ENCODE results near the gene POU2F1.
A peak's percentile ranks its signal among the peaks of the same experiment; 100 is the strongest.

The POU2F1 gene

GRCh38 chr1:167423684-167424619 lies 203.3 kb downstream of the POU2F1 start:
- no peak for DNase-seq (ENCODE audit: low spot score)

GRCh38 chr1:167425482-167425881 lies 204.8 kb downstream of the POU2F1 start:
- DNase-seq (ENCODE audit: low spot score) = peak; percentile 42

GRCh38 chr1:167426716-167427115 lies 206.0 kb downstream of the POU2F1 start:
- DNase-seq (ENCODE audit: low spot score) = no peak

- no peak for DNase-seq (ENCODE audit: low spot score)
These were observed 207.2 kb downstream of the POU2F1 start for GRCh38 chr1:167427848-167428247.

DNA sequence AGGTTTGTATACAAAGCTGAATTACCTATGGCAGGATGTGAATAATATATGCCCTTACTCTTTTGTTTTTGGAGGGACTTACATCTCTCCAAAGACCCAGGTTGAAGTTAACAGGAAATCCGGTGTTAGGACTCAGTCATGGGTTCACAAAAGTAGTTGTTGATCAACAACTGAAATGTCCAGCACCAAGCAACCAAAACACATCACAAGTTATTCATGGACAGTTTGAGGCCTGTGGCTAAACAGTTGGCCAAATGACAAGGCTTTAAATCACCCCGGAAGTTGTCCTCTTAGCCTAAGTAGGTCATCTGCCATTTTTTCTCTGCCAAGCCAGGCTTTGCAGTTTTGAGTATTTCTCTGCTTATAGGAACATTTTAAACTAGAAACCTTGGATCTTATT lies 207.7 kb downstream of the POU2F1 start:
- DNase-seq (ENCODE audit: low spot score) = no peak

GRCh38 chr1:167429612-167430011 lies 208.9 kb downstream of the POU2F1 start:
- DNase-seq (ENCODE audit: low spot score) = no peak

GRCh38 chr1:167430134-167430848 lies 209.6 kb downstream of the POU2F1 start:
- DNase-seq (ENCODE audit: low spot score) = peak; percentile 43

DNA sequence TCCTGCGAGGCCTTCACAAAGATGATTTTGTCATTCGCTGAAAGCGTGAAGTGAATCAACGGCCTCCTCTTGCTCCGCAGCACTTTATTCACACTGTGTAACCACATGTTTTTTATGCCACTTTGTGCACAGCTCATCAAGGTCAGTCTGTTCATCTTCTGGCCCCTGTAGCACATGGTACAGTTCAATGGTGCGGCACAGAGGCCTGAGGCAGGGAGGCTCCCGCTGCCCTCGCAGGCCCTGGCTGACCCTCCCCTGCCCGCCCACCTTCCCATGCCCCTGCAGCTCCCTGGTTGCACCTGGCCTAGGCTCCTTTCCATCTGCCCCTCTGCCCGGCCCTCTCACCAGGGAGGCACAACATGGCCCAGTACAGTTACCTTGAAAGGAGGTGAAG lies 210.2 kb downstream of the POU2F1 start:
- peak; percentile 44 for DNase-seq (ENCODE audit: low spot score)

DNA sequence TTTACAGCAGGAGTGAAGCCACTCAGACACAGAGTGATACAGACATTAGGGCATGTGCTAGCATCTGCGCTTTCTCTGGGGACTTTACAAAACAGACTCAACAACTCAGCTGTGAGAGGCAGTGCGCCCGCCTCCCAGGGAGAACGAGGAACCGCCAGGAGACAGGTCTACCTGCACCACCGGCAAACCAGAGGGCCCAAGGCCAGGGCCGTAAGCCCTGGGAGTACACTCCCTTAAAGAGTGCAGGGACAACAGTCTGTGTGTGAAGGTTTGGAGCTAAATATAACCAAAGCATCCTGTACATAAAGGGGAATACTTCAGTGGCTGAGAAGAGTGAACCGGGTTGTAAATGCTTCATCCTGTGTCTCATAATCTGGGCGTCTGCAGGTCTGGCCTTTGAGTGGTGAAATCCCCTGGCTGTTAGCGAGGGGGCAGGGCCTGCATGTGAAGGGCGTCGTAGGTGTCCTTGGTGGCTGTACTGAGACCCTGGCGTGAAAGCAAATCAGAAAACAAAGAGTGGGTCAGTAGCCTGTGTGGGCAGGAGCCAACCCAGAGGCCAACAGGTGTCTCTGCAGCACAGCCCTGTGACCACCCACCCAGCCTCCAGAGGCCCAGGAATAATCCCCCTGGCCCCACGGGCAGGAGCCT lies 210.7 kb downstream of the POU2F1 start:
- DNase-seq (ENCODE audit: low spot score) = peak; percentile 56

DNA sequence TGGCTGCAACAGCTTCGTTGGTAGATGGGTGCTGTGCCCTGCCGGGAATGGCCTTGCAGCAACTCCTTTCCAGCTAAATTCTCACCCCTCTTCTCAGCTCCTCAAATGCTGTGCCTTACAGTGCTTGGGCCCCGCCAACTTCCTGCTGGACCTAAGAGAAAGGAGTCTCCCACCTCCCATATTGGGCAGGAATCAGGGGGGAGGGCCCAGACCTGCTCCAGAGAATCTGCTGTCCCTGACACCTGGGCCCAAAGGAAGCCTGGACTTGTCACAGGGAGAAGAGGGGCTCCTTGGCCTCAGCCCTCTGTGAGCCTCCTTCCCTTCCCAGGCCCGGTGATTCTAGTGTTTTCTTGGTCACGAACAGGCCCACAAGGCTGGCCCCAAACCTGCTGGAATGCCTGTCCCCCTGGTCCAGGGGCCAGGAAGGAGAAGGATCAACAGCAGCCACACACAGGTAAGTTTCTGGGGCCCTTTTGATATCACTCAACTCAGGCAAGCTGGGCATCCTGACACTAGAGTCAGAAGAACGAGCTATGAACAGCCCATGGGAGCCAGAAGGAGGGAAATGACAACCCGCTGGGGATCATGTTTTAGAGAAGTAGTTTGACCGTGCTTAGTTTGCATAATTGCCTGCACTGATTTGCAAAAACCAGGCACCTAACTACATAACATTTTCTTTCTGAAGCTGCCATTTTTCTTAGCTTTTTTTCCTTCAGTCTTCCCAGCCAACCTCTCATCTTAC lies 211.4 kb downstream of the POU2F1 start:
- no peak for DNase-seq (ENCODE audit: low spot score)

DNA sequence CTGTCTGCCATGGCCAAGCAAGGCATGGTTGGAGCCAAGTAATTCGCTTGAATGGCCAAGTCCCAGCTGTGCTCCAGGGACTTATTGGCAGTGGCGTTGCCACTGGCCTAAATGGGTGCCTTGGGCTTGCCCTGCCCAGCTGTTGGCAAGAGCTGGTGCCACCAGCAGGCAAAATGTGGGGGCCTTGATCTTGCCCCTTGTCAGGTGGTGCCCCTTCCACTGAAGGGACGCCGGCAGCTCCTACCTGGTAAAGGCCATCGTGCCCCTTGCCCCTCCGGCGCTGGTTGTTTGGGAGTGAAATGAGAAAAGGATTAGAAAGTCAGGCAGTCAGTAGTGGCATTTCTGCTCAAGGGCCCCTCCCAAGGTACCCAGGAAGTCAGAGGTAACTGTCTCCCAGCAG lies 212.1 kb downstream of the POU2F1 start:
- no peak for DNase-seq (ENCODE audit: low spot score)

DNA sequence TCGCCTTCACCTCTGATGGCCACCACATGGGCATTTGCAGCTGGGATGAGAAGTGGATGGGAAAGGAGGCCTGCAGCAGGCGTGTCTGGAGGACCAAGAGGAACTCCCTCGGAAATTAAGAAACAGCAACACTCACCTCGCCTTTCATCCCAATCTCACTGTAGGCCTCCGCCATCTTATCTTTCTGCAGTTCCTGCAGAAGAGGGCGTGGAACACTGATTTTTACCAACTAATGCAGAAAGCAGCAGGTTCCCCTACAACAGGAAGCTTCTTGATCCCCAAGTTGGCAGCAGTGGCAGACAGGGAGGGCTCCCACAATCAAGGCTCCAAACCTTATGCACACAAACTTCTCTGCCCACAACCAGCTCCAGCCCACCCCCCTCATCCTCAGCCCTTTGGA lies 213.2 kb downstream of the POU2F1 start:
- no peak for DNase-seq (ENCODE audit: low spot score)

DNA sequence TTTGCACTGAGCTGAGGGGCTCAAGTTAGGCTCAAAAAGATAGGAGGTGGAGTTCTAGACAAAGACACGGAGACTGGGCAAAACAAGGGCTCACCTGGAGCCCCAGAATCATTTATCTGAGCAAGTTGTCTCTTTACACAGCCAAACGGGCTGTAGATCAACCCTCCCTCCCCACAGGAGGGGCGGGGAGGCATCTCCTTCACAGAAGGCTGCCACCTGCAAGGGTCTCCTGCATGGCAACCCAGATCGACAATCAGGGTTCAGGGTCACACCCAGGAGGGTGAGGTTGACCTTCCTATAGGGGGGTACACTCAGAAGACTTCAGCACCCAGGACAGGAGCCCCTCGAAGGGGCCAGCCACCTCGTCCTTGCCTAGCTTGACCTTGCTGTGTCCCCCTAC lies 213.6 kb downstream of the POU2F1 start:
- DNase-seq (ENCODE audit: low spot score) = peak; percentile 18

DNA sequence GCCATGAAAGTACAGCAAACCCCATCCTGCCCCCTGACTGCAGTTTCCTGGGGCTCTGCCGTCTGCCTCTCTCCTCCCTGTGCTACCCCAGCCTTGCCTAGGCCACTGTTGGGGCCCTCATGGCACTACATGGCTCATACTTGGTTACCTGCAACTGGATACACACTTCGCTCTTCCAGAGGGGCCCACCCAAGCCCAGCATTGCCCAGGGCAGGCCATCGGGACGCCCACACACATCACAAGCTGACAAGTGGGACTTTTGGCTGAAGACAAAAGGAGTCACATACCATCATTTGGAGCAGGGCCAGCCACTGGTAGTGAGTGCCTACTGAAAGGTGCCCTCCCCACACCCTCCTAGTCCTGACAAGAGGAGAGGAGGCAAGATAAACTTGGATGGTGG lies 214.8 kb downstream of the POU2F1 start:
- peak; percentile 40 for DNase-seq (ENCODE audit: low spot score)

DNA sequence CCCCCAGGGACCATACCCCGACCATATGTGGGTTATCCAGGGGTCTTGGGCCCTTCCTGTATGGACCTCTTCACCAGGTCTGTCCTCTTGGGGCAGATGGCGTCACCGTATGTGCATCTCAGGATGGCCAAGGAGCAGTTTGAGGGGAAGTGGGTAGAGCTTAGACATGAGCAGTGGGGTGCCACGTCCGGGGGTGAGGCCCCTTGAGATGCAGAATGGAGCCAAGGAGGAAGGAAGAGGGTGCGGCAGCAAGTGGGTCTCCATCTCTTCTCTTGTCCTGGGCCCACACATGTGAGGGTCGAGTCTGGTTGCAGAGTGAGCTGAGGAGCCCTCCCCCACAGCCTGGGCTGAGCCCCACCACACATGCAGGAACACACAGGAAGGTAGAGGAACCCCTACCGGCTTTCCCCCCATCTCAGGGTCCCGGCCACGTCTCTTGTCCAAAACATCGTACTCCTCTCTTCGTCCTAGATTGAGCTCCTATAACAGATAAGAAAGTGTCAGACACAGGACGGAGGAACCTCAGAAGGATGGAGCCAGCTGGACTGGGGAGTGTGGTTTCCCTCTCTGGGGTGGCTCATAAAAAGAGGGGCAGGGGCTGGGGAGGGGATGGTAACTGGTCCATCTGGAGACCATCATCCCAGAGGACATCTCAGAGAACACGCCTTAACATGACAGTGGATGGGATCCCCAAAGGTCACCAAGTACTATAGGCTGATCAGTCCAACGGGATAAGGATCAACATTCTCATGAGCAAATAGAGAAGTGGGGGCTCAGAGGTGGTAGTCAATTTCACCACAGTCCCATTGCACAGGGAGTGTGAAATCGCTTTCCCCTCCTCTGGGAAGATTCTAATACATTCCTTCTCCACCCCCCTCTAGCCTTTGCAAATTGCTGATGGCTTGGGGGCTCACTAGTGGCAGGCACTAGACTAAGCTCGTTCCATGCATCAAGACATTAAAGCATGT lies 217.8 kb downstream of the POU2F1 start:
- peak; percentile 31 for DNase-seq (ENCODE audit: low spot score)

GRCh38 chr1:167439301-167439988 lies 218.8 kb downstream of the POU2F1 start:
- peak; percentile 82 for DNase-seq (ENCODE audit: low spot score)

DNA sequence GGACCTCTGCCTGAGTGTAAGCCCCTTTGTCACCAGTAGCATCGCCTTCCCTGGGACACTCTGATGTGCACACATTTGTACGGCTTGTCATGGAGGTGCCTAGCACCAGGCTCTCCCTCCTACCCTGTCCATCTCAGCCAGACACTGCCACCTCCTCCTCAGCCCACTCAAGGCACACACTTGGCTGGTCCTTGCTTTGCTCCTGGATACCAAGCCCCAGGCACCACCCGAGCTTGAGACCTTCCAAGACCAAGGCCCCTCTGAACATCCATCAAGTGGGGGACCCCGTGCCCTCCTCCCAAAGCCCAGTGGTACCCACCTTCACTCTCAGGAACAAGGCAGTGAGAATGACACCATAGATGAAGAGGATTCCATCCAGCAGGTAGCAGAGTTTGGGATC lies 219.7 kb downstream of the POU2F1 start:
- DNase-seq (ENCODE audit: low spot score) = peak; percentile 37

- DNase-seq (ENCODE audit: low spot score) = no peak
These were observed 220.1 kb downstream of the POU2F1 start for GRCh38 chr1:167440776-167441175.

DNA sequence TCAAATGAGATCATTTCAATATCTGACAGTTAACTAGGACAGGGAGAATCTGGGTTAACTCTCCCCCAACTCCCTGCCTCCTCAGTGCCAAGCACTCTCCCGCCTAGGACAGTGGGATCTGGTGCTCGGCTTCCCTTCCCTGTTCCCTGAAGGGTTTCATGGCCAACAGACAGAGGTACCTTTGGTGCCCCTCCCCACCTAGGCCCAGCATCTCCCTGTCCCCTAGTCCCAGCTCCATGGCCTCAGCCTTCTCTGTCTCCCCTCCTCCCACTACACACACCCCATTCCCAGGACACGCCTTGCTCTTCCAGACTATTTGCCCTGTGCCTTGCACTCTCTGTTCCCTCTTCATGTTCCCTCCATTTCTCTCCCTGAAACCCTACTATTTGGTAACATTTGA lies 220.5 kb downstream of the POU2F1 start:
- DNase-seq (ENCODE audit: low spot score) = no peak

GRCh38 chr1:167442142-167442848 lies 221.6 kb downstream of the POU2F1 start:
- peak; percentile 89 for DNase-seq (ENCODE audit: low spot score)

Data from ecto neural progenitor cell (in vitro differentiated cells).